Activated CD8-positive, alpha-beta memory T cell treated with anti-CD3 and anti-CD28 coated beads for 4 hours (primary cell): ENCODE results near the gene TBC1D4.

Experiments used
- DNase-seq, 2 donors: peaks; one replicate each; pipeline ENCODE4 v3.0.0-alpha.2; 2020; ENCODE audit warnings: low read depth in 2 of 2

TBC1D4 gene

GRCh38 chr13:75391432-75392100 is 90.4 kb downstream of the TBC1D4 start:
- DNase-seq: no peak

GRCh38 chr13:75390229-75390628 is 91.7 kb downstream of the TBC1D4 start:
- no peak for DNase-seq

GRCh38 chr13:75385708-75386083 is 96.3 kb downstream of the TBC1D4 start:
- DNase-seq: no peak

- DNase-seq: no peak
Measured at GRCh38 chr13:75384879-75385707, 96.9 kb downstream of the TBC1D4 start.

GRCh38 chr13:75383064-75383715 is 98.8 kb downstream of the TBC1D4 start:
- no peak for DNase-seq

GRCh38 chr13:75378301-75378700 is 103.7 kb downstream of the TBC1D4 start:
- no peak for DNase-seq

GRCh38 chr13:75376792-75377402 is 105.1 kb downstream of the TBC1D4 start:
- DNase-seq: no peak

- no peak for DNase-seq
Measured at GRCh38 chr13:75375329-75375728, 106.6 kb downstream of the TBC1D4 start.

- no peak for DNase-seq
Measured at GRCh38 chr13:75373988-75374387, 108.0 kb downstream of the TBC1D4 start.

- DNase-seq: no peak
Measured at GRCh38 chr13:75372923-75373841, 108.8 kb downstream of the TBC1D4 start.

GRCh38 chr13:75372517-75372916 is 109.5 kb downstream of the TBC1D4 start:
- no peak for DNase-seq

- DNase-seq: no peak
Measured at GRCh38 chr13:75371203-75371602, 110.8 kb downstream of the TBC1D4 start.

GRCh38 chr13:75370774-75371173 is 111.2 kb downstream of the TBC1D4 start:
- DNase-seq: no peak

- no peak for DNase-seq
Measured at GRCh38 chr13:75369981-75370380, 112.0 kb downstream of the TBC1D4 start.

- no peak for DNase-seq
Measured at GRCh38 chr13:75368167-75368566, 113.8 kb downstream of the TBC1D4 start.

- no peak for DNase-seq
Measured at GRCh38 chr13:75366380-75367280, 115.3 kb downstream of the TBC1D4 start.

GRCh38 chr13:75365724-75366173 is 116.2 kb downstream of the TBC1D4 start:
- DNase-seq: no peak

- no peak for DNase-seq
Measured at GRCh38 chr13:75364131-75364713, 117.7 kb downstream of the TBC1D4 start.

GRCh38 chr13:75363371-75363770 is 118.6 kb downstream of the TBC1D4 start:
- no peak for DNase-seq

GRCh38 chr13:75362026-75362425 is 119.9 kb downstream of the TBC1D4 start:
- no peak for DNase-seq
